OCI-LY3 (cell line): Measurements from ENCODE around the gene TMEM74B.

ENCODE experiments used
- EZH2phosphoT487 ChIP-seq: fragments of 200-600 bp; shearing (Covaris generic); IDR thresholded peaks from 2 replicates; pipeline ENCODE4 v1.6.1; 2018; ENCODE audit warnings: antibody characterized with exemption, mixed run types, low read depth
- TF ChIP-seq, protein P1 (sequence below): fragments of 200-600, 300-600 bp; sonication (generic); IDR thresholded peaks from 2 replicates; pipeline ENCODE4 v1.5.1; 2014; ENCODE audit warnings: antibody characterized with exemption, low read length, low read depth

DNA sequence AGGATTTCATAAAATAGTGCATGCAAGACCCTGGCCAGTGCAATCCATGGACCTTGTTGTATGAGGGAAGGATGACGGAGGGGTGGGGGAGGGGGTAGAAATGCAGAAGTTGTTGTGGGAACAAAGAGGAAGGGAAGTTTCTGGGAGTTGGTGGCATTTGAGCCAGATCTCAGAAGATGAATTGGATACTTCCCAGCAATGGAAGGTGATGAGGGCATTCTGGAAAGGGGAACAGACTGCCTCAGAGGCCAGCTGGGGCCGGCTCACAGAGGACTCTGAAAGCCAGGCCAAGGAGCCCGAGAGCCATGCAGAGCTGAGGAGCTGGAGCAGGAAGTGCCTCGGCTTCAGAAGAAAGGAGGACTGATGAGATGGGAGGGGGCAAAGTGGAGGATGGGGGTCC lies 2.7 kb downstream of the TMEM74B start:
- TF ChIP-seq, protein P1, sequence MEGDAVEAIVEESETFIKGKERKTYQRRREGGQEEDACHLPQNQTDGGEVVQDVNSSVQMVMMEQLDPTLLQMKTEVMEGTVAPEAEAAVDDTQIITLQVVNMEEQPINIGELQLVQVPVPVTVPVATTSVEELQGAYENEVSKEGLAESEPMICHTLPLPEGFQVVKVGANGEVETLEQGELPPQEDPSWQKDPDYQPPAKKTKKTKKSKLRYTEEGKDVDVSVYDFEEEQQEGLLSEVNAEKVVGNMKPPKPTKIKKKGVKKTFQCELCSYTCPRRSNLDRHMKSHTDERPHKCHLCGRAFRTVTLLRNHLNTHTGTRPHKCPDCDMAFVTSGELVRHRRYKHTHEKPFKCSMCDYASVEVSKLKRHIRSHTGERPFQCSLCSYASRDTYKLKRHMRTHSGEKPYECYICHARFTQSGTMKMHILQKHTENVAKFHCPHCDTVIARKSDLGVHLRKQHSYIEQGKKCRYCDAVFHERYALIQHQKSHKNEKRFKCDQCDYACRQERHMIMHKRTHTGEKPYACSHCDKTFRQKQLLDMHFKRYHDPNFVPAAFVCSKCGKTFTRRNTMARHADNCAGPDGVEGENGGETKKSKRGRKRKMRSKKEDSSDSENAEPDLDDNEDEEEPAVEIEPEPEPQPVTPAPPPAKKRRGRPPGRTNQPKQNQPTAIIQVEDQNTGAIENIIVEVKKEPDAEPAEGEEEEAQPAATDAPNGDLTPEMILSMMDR = no peak
- TF ChIP-seq EZH2phosphoT487 = no peak
